Camera-type eye (tissue), 1 donor: ENCODE results near the gene DNAJC7. TPM values are rescaled to one million over a fixed set of nuclear protein-coding genes. Genes with fewer than 3 reads are reported as not detected.

Source experiments
- total RNA-seq: library from RNA; depleted of rRNA; stranded (reverse); fragments of >200 nt; gene quantifications from one replicate; pipeline ENCODE4 v1.2.3, GENCODE V29; 2014

The DNAJC7 gene
- 103 TPM for total RNA-seq

GRCh38 chr17:42016941-42017865 lies at the start of gene DNAJC7:
TSS of gene DNAJC7 (minus strand) at chr17:42017439. CDS start at chr17:42017416, 23 bp downstream.

GRCh38 chr17:42050393-42051012 lies 33.3 kb upstream of the DNAJC7 start, which contains the start of gene C17orf113:
TSS of gene C17orf113 (minus strand) at chr17:42050601. CDS start at chr17:42043376, 7,225 bp downstream.

GRCh38 chr17:42019509-42020404 lies 2.5 kb upstream of the DNAJC7 start, which contains the start of gene NKIRAS2:
TSS of gene NKIRAS2 (plus strand) at chr17:42020090. CDS start at chr17:42021578, 1,488 bp downstream.

GRCh38 chr17:41966463-41967140 lies 50.6 kb downstream of the DNAJC7 start, which contains the start of gene CNP:
TSS of gene CNP (plus strand) at chr17:41966795. CDS start at chr17:41966885, 90 bp downstream.

GRCh38 chr17:41930009-41930832 lies 87.0 kb downstream of the DNAJC7 start, which contains the start of gene ODAD4:
TSS of gene ODAD4 (plus strand) at chr17:41930617. CDS start at chr17:41930724, 107 bp downstream.

Other genes starting within 250 kb of the DNAJC7 start
- 104 TPM for gene JUP, start 230.7 kb downstream of the DNAJC7 start, total RNA-seq
- gene P3H4, start 205.5 kb downstream of the DNAJC7 start, total RNA-seq, result 34.0 TPM
- 167 TPM for gene FKBP10, start 204.4 kb downstream of the DNAJC7 start, total RNA-seq
- 70.3 TPM for gene NT5C3B, start 181.2 kb downstream of the DNAJC7 start, total RNA-seq
- gene KLHL10, start 179.6 kb downstream of the DNAJC7 start, total RNA-seq, result 0.16 TPM
- gene KLHL11, start 152.0 kb downstream of the DNAJC7 start, total RNA-seq, result 83.0 TPM
- 145 TPM for gene ACLY, start 98.5 kb downstream of the DNAJC7 start, total RNA-seq
- gene ODAD4, start 86.8 kb downstream of the DNAJC7 start, total RNA-seq, result 2.9 TPM
- gene CNP, start 50.6 kb downstream of the DNAJC7 start, total RNA-seq, result 64.6 TPM
- gene NKIRAS2, start 2.7 kb upstream of the DNAJC7 start, total RNA-seq, result 45.6 TPM
- 7.9 TPM for gene C17orf113, start 33.2 kb upstream of the DNAJC7 start, total RNA-seq
- 4.0 TPM for gene ZNF385C, start 81.0 kb upstream of the DNAJC7 start, total RNA-seq
- gene DHX58, start 95.3 kb upstream of the DNAJC7 start, total RNA-seq, result 6.3 TPM
- gene KAT2A, start 103.9 kb upstream of the DNAJC7 start, total RNA-seq, result 28.9 TPM
- not detected for gene HSPB9, start 105.4 kb upstream of the DNAJC7 start, total RNA-seq
- gene RAB5C, start 137.6 kb upstream of the DNAJC7 start, total RNA-seq, result 60.8 TPM
- gene KCNH4, start 163.7 kb upstream of the DNAJC7 start, total RNA-seq, result not detected
- 1.4 TPM for gene HCRT, start 168.0 kb upstream of the DNAJC7 start, total RNA-seq
- gene GHDC, start 177.1 kb upstream of the DNAJC7 start, total RNA-seq, result 38.6 TPM